ENCODE results near the gene SUGCT. TPM values are rescaled to one million over a fixed set of nuclear protein-coding genes. Genes with fewer than 3 reads are reported as not detected.

Gene SUGCT
- total RNA-seq, 2 experiments from 2014 or later, result 0.95 to 1.2 TPM

GRCh38 chr7:40706829-40707228, 572.0 kb downstream of the SUGCT start:
- no peak for TF ChIP-seq CTCF (IDR thresholded peaks at IDR 0.05)
- Mint-ChIP-seq H3K27ac (no peak overlapping the region), H3K9me3 (no peaks in the 10 kb centered on the region), H3K4me1 (ENCODE audit: low read depth) (no peaks in the 10 kb centered on the region), H3K27me3 (no peaks in the 10 kb centered on the region), H3K36me3 (ENCODE audit: low read depth) (no peaks in the 10 kb centered on the region), H3K4me3 (no peak overlapping the region)
- H3K9me3 ChIP-seq (ENCODE audit: control insufficient read depth in 1 of 2, insufficient read depth in 1 of 2, low read length in 2 of 2), result peaks cover 0 to 11% of the 10 kb centered on the region in 2 experiments
- no peak for ATAC-seq (ENCODE audit: poor library complexity)
- no peaks in the 10 kb centered on the region for H3K36me3 ChIP-seq (ENCODE audit: insufficient read depth, low read length)
- POLR2A ChIA-PET, result no interaction called here
- H3K4me1 ChIP-seq (ENCODE audit: insufficient read depth, low read length), result no peaks in the 10 kb centered on the region
- no peak for DNase-seq
- no peak overlapping the region for H3K27ac ChIP-seq (ENCODE audit: low read depth in 1 of 2, low read length in 2 of 2)
- no peak overlapping the region for H3K4me3 ChIP-seq (ENCODE audit: low read length)
- intact Hi-C loops (cut with DNase I, micrococcal nuclease), result no loop called here
- CTCF ChIA-PET, result no interaction called here
- no peaks in the 10 kb centered on the region for H3K27me3 ChIP-seq (ENCODE audit: control insufficient read depth in 1 of 2, insufficient read depth in 2 of 2, low read length in 2 of 2)

GRCh38 chr7:40709062-40709964, 574.5 kb downstream of the SUGCT start:
- H3K4me3 Mint-ChIP-seq, result no peak overlapping the region
- H3K4me1 ChIP-seq (ENCODE audit: insufficient read depth, low read length), result no peaks in the 10 kb centered on the region
- ChIA-PET POLR2A (no interaction called here), CTCF (no interaction called here)
- no peak overlapping the region for H3K27ac Mint-ChIP-seq
- no peak overlapping the region for H3K4me3 ChIP-seq (ENCODE audit: low read length)
- no peaks in the 10 kb centered on the region for H3K4me1 Mint-ChIP-seq (ENCODE audit: low read depth)
- H3K9me3 Mint-ChIP-seq, result no peaks in the 10 kb centered on the region
- intact Hi-C loops (cut with DNase I, micrococcal nuclease), result no loop called here
- H3K36me3 Mint-ChIP-seq (ENCODE audit: low read depth), result no peaks in the 10 kb centered on the region
- H3K27me3 ChIP-seq (ENCODE audit: control insufficient read depth in 1 of 2, insufficient read depth in 2 of 2, low read length in 2 of 2), result no peaks in the 10 kb centered on the region
- DNase-seq, result no peak
- H3K9me3 ChIP-seq (ENCODE audit: control insufficient read depth in 1 of 2, insufficient read depth in 1 of 2, low read length in 2 of 2), result peaks cover 0 to 11% of the 10 kb centered on the region in 2 experiments
- H3K36me3 ChIP-seq (ENCODE audit: insufficient read depth, low read length), result no peaks in the 10 kb centered on the region
- H3K27ac ChIP-seq (ENCODE audit: low read depth in 1 of 2, low read length in 2 of 2), result no peak overlapping the region
- TF ChIP-seq CTCF (IDR thresholded peaks at IDR 0.05), result no peak
- ATAC-seq (ENCODE audit: poor library complexity), result no peak
- H3K27me3 Mint-ChIP-seq, result no peaks in the 10 kb centered on the region

- Mint-ChIP-seq H3K4me3 (no peak overlapping the region), H3K4me1 (ENCODE audit: low read depth) (no peaks in the 10 kb centered on the region), H3K27ac (no peak overlapping the region), H3K9me3 (no peaks in the 10 kb centered on the region), H3K27me3 (no peaks in the 10 kb centered on the region), H3K36me3 (ENCODE audit: low read depth) (no peaks in the 10 kb centered on the region)
- POLR2A ChIA-PET, result no interaction called here
- intact Hi-C loops (cut with DNase I, micrococcal nuclease), result no loop called here
- ATAC-seq (ENCODE audit: poor library complexity) (no peak), DNase-seq (no peak)
- H3K4me3 ChIP-seq (ENCODE audit: low read length), result no peak overlapping the region
- H3K27me3 ChIP-seq (ENCODE audit: control insufficient read depth in 1 of 2, insufficient read depth in 2 of 2, low read length in 2 of 2), result no peaks in the 10 kb centered on the region
- TF ChIP-seq CTCF (IDR thresholded peaks at IDR 0.05), result no peak
- H3K27ac ChIP-seq (ENCODE audit: low read depth in 1 of 2, low read length in 2 of 2), result no peak overlapping the region
- CTCF ChIA-PET, result no interaction called here
- H3K36me3 ChIP-seq (ENCODE audit: insufficient read depth, low read length), result no peaks in the 10 kb centered on the region
- H3K4me1 ChIP-seq (ENCODE audit: insufficient read depth, low read length), result no peaks in the 10 kb centered on the region
- peaks cover 0 to 5% of the 10 kb centered on the region in 2 experiments for H3K9me3 ChIP-seq (ENCODE audit: control insufficient read depth in 1 of 2, insufficient read depth in 1 of 2, low read length in 2 of 2)
Measured at GRCh38 chr7:40711706-40712105, 576.9 kb downstream of the SUGCT start.
